H1 (cell line): ENCODE data around the gene ISX. TPM values are rescaled to one million over a fixed set of nuclear protein-coding genes. Genes with fewer than 3 reads are reported as not detected.

Source experiments
- CTCF ChIA-PET: fragments of 300-600 bp; sonication (Branson Sonifier 250); formaldehyde crosslinking; loops from one replicate; lab custom pipeline; 2021; ENCODE audit not compliant: partially characterized antibody; lab: Charles Lee
- POLR2A ChIA-PET: fragments of 300-600 bp; sonication (Branson Sonifier 250); formaldehyde crosslinking; loops from one replicate; lab custom pipeline; 2021; ENCODE audit warnings: inconsistent platforms; ENCODE audit not compliant: partially characterized antibody; lab: Charles Lee
- DNase-seq, 2 experiments: peaks; one replicate each; pipeline versions ENCODE4 v3.0.0 to v3.0.0-alpha.2; 2010 to 2022; ENCODE audit warnings: low spot score in 2 of 2, low read depth in 1 of 2, mixed read lengths in 1 of 2
- FAIRE-seq: peaks from 2 replicates; lab custom pipeline; 2011; peaks lifted over from hg19 to GRCh38; lab: Jason Lieb, UNC
- H2AFZ ChIP-seq: 2 replicates; pipeline ENCODE4 v1.8.1; 2012; ENCODE audit warnings: low read length, inconsistent platforms
- H2AK5ac ChIP-seq: 2 replicates; pipeline ENCODE4 v1.6.1; 2013; ENCODE audit warnings: low read depth, low read length
- H2BK120ac ChIP-seq: replicated peaks from 2 replicates; pipeline ENCODE3; 2013; ENCODE audit warnings: low read depth, low read length, inconsistent platforms
- H2BK12ac ChIP-seq: 2 replicates; pipeline ENCODE4 v1.6.1; 2013; ENCODE audit warnings: low read depth, low read length
- H2BK15ac ChIP-seq: 2 replicates; pipeline ENCODE4 v1.6.1; 2013; ENCODE audit warnings: low read length
- H2BK20ac ChIP-seq: 2 replicates; pipeline ENCODE4 v1.6.1; 2013; ENCODE audit warnings: low read length
- H2BK5ac ChIP-seq: 2 replicates; pipeline ENCODE4 v1.6.1; 2013; ENCODE audit warnings: low read depth, low read length
- H3K14ac ChIP-seq: 2 replicates; pipeline ENCODE4 v1.6.1; 2013; ENCODE audit warnings: inconsistent platforms; ENCODE audit not compliant: insufficient read length
- H3K18ac ChIP-seq: 2 replicates; pipeline ENCODE4 v1.6.1; 2013; ENCODE audit warnings: low read length; ENCODE audit errors: extremely low read depth
- H3K23ac ChIP-seq: 2 replicates; pipeline ENCODE4 v1.6.1; 2013; ENCODE audit warnings: inconsistent platforms; ENCODE audit not compliant: insufficient read length
- H3K23me2 ChIP-seq: 2 replicates; pipeline ENCODE4 v1.6.1; 2013; ENCODE audit warnings: low read depth, low read length
- H3K27ac ChIP-seq: 2 replicates; pipeline ENCODE4 v1.6.1; 2011; ENCODE audit warnings: low read depth, low read length, inconsistent platforms
- H3K27me3 ChIP-seq, 4 experiments: replicated peaks in 1 of 4; 1 replicate in 1 of 4; 2 replicates in 3 of 4; pipeline versions ENCODE4 v1.6.1 to v1.8.1; 2011 to 2013; ENCODE audit warnings: low read length in 3 of 4, mild to moderate bottlenecking in 3 of 4, inconsistent platforms in 2 of 4, mixed read lengths in 2 of 4, moderate library complexity in 1 of 4; ENCODE audit not compliant: control insufficient read depth in 3 of 4, insufficient read depth in 3 of 4; ENCODE audit errors: extremely low read depth in 1 of 4
- H3K36me3 ChIP-seq, 4 experiments: 2 replicates each; pipeline versions ENCODE4 v1.6.1 to v1.8.1; 2011 to 2013; ENCODE audit warnings: mild to moderate bottlenecking in 4 of 4, low read length in 3 of 4, moderate library complexity in 2 of 4, control low read depth in 1 of 4, inconsistent platforms in 1 of 4; ENCODE audit not compliant: insufficient read depth in 4 of 4, control insufficient read depth in 2 of 4
- H3K4ac ChIP-seq: replicated peaks from 2 replicates; pipeline ENCODE3; 2013; ENCODE audit warnings: low read length, low read depth, mixed read lengths, inconsistent platforms; ENCODE audit not compliant: insufficient read length
- H3K4me1 ChIP-seq, 4 experiments: replicated peaks in 1 of 4; 1 replicate in 1 of 4; 2 replicates in 3 of 4; pipeline versions ENCODE4 v1.6.1 to v1.8.1; 2011 to 2013; ENCODE audit warnings: low read length in 3 of 4, inconsistent platforms in 2 of 4, mixed read lengths in 1 of 4; ENCODE audit not compliant: insufficient read depth in 4 of 4, control insufficient read depth in 3 of 4
- H3K4me2 ChIP-seq, 2 experiments: 2 replicates each; pipeline versions ENCODE4 v1.6.1 to v1.8.1; 2011 to 2013; ENCODE audit warnings: low read depth in 2 of 2, low read length in 2 of 2, control low read depth in 1 of 2, inconsistent platforms in 1 of 2, mild to moderate bottlenecking in 1 of 2; ENCODE audit not compliant: insufficient read depth in 1 of 2
- H3K4me3 ChIP-seq, 4 experiments: fragments of 200-600, 300-600 bp in 1 of 4; sonication (generic), shearing (Covaris generic), sonication (Bioruptor Twin) in 1 of 4; 2 replicates each; pipeline versions ENCODE4 v1.5.1 to v1.8.1; 2011 to 2016; ENCODE audit warnings: low read length in 4 of 4, low read depth in 3 of 4, control low read depth in 2 of 4, inconsistent platforms in 2 of 4, mild to moderate bottlenecking in 2 of 4, mixed read lengths in 1 of 4, moderate library complexity in 1 of 4; ENCODE audit not compliant: insufficient read depth in 2 of 4; ENCODE audit errors: extremely low read depth in 1 of 4
- H3K56ac ChIP-seq: replicated peaks from 2 replicates; pipeline ENCODE3; 2013; ENCODE audit warnings: low read depth, mild to moderate bottlenecking, mixed read lengths, low read length, inconsistent platforms; ENCODE audit not compliant: insufficient read length
- H3K79me1 ChIP-seq: 2 replicates; pipeline ENCODE4 v1.6.1; 2013; ENCODE audit warnings: low read depth, low read length, control low read depth
- H3K79me2 ChIP-seq, 2 experiments: 2 replicates each; pipeline versions ENCODE4 v1.6.1 to v1.8.1; 2012 to 2013; ENCODE audit warnings: low read length in 2 of 2, mild to moderate bottlenecking in 2 of 2, inconsistent platforms in 1 of 2; ENCODE audit not compliant: insufficient read depth in 2 of 2, control insufficient read depth in 1 of 2
- H3K9ac ChIP-seq, 4 experiments: replicated peaks in 1 of 4; 1 replicate in 1 of 4; 2 replicates in 3 of 4; pipeline versions ENCODE4 v1.6.1 to v1.8.1; 2011 to 2013; ENCODE audit warnings: low read depth in 3 of 4, low read length in 3 of 4, control low read depth in 2 of 4, mild to moderate bottlenecking in 2 of 4, moderate library complexity in 2 of 4, inconsistent platforms in 1 of 4; ENCODE audit errors: extremely low read depth in 1 of 4
- H3K9me3 ChIP-seq, 2 experiments: 2 replicates each; pipeline versions ENCODE4 v1.6.1 to v1.8.1; 2012 to 2013; ENCODE audit warnings: mild to moderate bottlenecking in 2 of 2, moderate library complexity in 2 of 2, control low read depth in 1 of 2, inconsistent platforms in 1 of 2, low read depth in 1 of 2, low read length in 1 of 2, mixed read lengths in 1 of 2; ENCODE audit not compliant: insufficient read depth in 2 of 2
- H4K20me1 ChIP-seq, 2 experiments: replicated peaks in 1 of 2; 2 replicates each; pipeline versions ENCODE3 to v1.8.1; 2011 to 2013; ENCODE audit warnings: inconsistent platforms in 2 of 2, low read length in 2 of 2, mild to moderate bottlenecking in 1 of 2; ENCODE audit not compliant: insufficient read depth in 2 of 2, control insufficient read depth in 1 of 2
- H4K5ac ChIP-seq: 2 replicates; pipeline ENCODE4 v1.6.1; 2013; ENCODE audit warnings: low read length, low read depth, mixed read lengths, inconsistent platforms; ENCODE audit not compliant: insufficient read length
- H4K8ac ChIP-seq: 2 replicates; pipeline ENCODE4 v1.8.0; 2013; ENCODE audit warnings: mild to moderate bottlenecking, moderate library complexity, low read length, inconsistent platforms; ENCODE audit not compliant: insufficient read depth; ENCODE audit errors: extremely low read depth
- H4K91ac ChIP-seq: replicated peaks from 2 replicates; pipeline ENCODE3; 2013; ENCODE audit warnings: low read length, mixed read lengths, inconsistent platforms; ENCODE audit not compliant: insufficient read length
- BRCA1 ChIP-seq: IDR thresholded peaks from 2 replicates; pipeline ENCODE4 v1.6.1; 2012; ENCODE audit warnings: low read depth, low read length, improper control_type of control experiment
- WGBS, 2 experiments: shearing (Covaris generic) in 1 of 2; methylation state at CpG; one replicate each; pipeline versions ENCODE4 v1.1.6 to v1.1.7; 2013 to 2015; ENCODE audit warnings: low lambda C conversion rate in 2 of 2, mixed read lengths in 2 of 2, inconsistent platforms in 1 of 2, low coverage in 1 of 2, missing lambda C conversion rate in 1 of 2; ENCODE audit not compliant: insufficient replicate concordance in 2 of 2, insufficient coverage in 1 of 2, insufficient read length in 1 of 2; ENCODE audit errors: extremely low coverage in 1 of 2, missing lambda C conversion rate in 1 of 2; 5-methylcytosine and 5-hydroxymethylcytosine counted together
- polyA plus RNA-seq, 7 experiments: library from polyadenylated mRNA; depleted of rRNA in 3 of 7; stranded (reverse) in 5 of 7; unstranded in 2 of 7; fragments of >200 nt in 5 of 7; fragments of 200-250 nt in 2 of 7; gene quantifications; 1 replicate in 5 of 7; 2 replicates in 1 of 7; 4 replicates in 1 of 7; pipeline versions ENCODE4 v1.2.1 to v1.2.3, GENCODE V29; 2011 to 2013; ENCODE audit warnings: missing spikeins in 2 of 7, mixed read lengths in 2 of 7
- total RNA-seq: library from RNA; stranded (reverse); fragmentation: NEBNext Ultra II Directional; extraction: Animal tissue kit (Norgen Biotek cat#: 25700); gene quantifications from 2 replicates; pipeline ENCODE4 v1.2.1, GENCODE V29; 2021

Gene ISX
- total and polyA plus RNA-seq, 2 of the 8 experiments (the other 6 are each of a cell fraction or from before 2014, with no cell fraction given): not detected

DNA sequence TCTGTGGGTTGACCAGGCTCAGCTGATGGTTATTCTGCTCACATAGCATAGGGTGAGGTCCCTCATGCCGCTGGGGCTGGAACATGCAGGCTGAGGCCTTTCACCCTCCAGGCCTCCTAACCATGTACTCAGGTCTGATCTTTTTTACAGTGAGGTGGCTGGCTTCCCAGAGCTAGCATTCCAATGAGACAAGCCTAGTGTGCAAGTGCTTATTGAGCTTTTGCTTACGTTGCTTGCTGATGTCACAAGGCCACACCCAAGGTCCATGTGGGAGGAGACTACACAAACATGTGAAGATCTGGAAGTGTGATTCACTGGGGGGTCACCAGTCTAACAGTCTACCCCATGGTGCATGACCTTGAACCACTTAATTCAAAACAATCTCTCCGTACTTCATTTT is 33.9 kb downstream of the ISX start:
- H3K4ac ChIP-seq: no peak overlapping the region
- no peak overlapping the region for H2AK5ac ChIP-seq
- H3K36me3 ChIP-seq: no peaks in the 10 kb centered on the region
- H3K23ac ChIP-seq: no peak overlapping the region
- H3K56ac ChIP-seq: no peak overlapping the region
- TF ChIP-seq BRCA1: no peak
- no peak overlapping the region for H4K91ac ChIP-seq
- no peak overlapping the region for H3K4me3 ChIP-seq
- H4K8ac ChIP-seq: no peak overlapping the region
- no peak overlapping the region for H2BK120ac ChIP-seq
- no peaks in the 10 kb centered on the region for H3K9me3 ChIP-seq
- H2BK12ac ChIP-seq: no peak overlapping the region
- H2AFZ ChIP-seq: no peak overlapping the region
- DNase-seq: no peak
- H3K4me1 ChIP-seq: no peaks in the 10 kb centered on the region
- ChIA-PET CTCF (interaction anchor here (1.0 to 1.6 kb wide), 2 partner anchors 17 to 131 kb away, joined by 3 to 5 read pairs; no protein-coding TSS in a partner anchor), POLR2A (no interaction called here)
- no peaks in the 10 kb centered on the region for H3K79me2 ChIP-seq
- no peak overlapping the region for H3K18ac ChIP-seq
- no peaks in the 10 kb centered on the region for H3K79me1 ChIP-seq
- H3K27me3 ChIP-seq: no peaks in the 10 kb centered on the region; a peak in 2 of 7 replicates
- no peak overlapping the region for H2BK20ac ChIP-seq
- no peak overlapping the region for H3K14ac ChIP-seq
- no peak overlapping the region for H2BK5ac ChIP-seq
- no peaks in the 10 kb centered on the region for H3K23me2 ChIP-seq
- no peak overlapping the region for H3K27ac ChIP-seq
- 88% methylated on average over 3 of the region's 3 CpGs; no CpG with 5 or more reads in 1 of the 2 experiments for WGBS, 2 experiments
- H4K5ac ChIP-seq: no peak overlapping the region
- 0 out of 2 replicates have a peak overlapping the region, but pooled peaks have one; percentile 67 for H2BK15ac ChIP-seq
- no peak overlapping the region for H3K9ac ChIP-seq
- no peak for FAIRE-seq
- no peak overlapping the region for H3K4me2 ChIP-seq
- H4K20me1 ChIP-seq: no peaks in the 10 kb centered on the region
